8988T (cell line): Measurements from ENCODE around the gene BCAS1.

Source experiments
- DNase-seq: peaks from one replicate; pipeline ENCODE4 v3.0.0; 2011

The BCAS1 gene

DNA sequence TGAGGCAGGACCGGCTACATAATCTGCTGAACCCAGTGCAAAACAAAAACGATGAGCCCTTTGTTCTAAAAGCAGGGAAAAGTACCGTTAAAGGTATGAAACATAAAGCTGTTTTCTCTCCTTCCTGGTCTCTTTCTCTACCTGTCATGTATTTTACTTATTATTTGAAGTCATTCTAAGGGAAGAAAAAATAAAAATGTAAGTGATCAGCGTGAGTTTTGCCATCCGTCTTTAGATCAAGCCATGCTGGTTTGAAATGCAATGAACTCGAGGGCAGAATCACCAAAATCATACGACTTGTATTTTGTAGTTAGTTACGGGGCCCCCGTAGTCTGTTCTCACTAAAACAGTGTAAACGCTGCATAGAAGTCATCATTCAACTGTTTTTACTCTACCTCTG, 2.9 kb upstream of the BCAS1 start:
- no peak for DNase-seq

DNA sequence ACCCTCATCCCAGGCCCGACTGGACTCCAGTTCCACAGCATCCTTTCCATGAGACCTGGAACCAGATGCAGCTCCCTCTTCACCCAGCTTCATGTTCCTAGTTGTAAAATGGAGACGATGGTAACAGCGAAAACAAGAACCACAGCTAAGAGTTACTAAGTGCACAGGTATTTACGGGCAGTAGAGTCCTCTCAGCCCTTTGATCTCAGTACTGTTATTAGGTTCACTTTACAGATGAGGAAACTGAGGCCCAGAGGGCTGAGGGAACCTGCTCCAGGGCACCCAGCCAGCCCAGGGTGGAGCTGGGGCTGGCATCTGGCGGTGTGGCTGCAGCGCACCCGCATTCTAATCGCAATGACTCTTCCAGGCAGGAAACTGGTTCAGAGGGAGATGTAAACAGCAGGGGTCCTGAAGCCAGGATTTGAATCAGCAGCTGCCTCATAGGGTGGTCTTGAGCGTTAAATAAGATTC, 858 bp downstream of the BCAS1 start:
- DNase-seq, result no peak

DNA sequence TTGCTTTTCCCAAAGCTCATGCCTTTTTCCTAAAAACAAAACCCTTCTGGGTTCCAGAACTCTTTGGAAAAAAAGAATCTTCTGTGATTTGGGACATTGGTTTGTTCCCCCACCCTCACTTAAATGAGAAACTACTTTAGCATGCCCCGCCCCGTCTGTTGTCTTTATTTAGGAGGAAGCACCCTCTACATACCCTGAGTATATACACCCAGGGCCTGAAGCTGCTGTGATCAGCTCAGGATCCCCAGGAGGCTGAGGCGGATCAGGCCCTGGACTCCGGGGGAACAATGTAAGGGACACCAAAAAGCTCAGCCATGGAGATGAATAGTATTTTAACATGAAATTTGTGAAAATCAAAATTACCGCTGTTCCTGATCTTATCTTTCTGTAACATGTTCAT, 1.4 kb downstream of the BCAS1 start:
- DNase-seq, result no peak

DNA sequence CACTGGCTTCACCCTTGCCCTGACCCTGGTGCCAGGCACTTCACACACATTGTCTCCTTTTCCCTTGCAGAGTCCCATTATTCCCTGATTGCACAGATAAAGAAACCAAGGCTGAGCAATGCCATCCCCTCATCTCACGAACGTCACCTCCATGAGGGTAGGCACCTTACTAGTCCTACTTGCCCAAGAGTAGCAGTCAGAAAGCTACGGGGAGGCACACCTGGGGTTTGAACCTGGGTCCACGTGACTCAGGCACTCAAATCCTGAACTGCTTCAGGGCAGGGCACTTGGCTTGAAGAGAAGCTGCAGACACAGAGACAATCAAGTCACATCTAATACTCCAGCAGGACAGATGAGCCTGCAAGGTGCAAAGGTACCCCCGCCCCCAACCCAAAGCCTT, 1.9 kb downstream of the BCAS1 start:
- DNase-seq, result no peak

DNA sequence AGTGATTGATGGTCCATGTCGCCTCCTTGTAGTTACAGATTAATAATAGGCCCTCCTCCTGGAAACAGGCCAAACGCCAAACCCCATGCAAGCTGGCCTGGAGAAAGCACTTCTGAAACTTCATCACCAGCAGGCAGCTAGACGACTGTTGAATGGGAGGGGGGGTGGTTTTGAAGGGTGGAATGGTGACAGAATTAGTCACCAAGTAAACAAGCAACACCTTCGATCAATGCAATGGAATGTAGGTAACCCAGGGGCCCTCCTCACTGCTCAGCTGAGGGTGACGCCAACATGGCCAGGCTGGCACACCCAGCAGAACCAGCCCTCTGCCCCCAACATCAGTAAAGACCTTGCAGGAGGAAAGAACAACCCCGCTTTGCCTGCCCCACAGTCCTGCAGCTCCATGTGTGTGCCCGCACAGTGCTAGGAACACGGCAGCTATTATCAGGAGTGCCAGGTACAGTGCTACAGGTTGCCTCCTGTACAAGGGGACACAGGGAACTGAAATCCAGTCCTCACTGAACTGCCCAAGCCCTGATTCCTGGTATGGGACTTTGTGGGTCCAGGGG, 2.7 kb downstream of the BCAS1 start:
- peak; percentile 80 for DNase-seq

DNA sequence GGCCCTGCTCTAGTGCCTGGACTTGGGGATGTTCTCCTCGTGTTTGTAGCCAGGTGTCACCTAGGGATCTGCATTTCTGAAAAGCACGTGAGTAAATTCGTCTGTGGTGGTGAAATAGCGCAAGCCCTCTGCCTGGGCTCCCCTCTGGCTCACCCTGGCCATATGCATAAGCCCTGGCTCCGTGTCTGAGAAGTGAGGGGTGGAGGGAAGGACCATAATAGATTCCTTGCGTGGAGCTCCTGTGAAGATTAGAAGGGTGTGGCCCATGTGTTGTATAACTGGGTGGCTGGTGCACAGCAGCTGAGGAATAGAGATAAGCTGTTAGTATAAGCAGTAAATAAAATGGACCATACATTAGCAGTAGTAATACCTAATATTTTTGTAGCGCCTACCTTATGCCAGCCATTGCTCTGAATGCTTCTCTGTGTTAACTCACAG, 4.8 kb downstream of the BCAS1 start:
- no peak for DNase-seq

DNA sequence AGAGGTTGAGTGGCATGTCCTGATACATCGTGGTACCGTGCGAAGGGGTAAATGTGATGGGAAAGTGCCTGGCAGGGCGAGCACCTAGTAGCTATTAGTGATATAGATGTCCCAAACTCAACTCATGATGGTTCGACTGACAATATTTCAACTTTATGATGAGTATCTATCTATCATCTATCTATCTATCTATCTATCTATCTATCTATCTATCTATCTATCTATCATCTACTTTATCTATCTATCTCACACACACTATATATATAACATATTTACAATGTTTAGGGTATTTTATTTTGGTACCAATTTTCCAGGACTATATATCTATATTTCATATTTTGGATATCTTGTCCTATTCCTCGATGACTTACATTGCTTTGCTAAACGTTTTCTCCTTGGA, 5.5 kb downstream of the BCAS1 start:
- no peak for DNase-seq

DNA sequence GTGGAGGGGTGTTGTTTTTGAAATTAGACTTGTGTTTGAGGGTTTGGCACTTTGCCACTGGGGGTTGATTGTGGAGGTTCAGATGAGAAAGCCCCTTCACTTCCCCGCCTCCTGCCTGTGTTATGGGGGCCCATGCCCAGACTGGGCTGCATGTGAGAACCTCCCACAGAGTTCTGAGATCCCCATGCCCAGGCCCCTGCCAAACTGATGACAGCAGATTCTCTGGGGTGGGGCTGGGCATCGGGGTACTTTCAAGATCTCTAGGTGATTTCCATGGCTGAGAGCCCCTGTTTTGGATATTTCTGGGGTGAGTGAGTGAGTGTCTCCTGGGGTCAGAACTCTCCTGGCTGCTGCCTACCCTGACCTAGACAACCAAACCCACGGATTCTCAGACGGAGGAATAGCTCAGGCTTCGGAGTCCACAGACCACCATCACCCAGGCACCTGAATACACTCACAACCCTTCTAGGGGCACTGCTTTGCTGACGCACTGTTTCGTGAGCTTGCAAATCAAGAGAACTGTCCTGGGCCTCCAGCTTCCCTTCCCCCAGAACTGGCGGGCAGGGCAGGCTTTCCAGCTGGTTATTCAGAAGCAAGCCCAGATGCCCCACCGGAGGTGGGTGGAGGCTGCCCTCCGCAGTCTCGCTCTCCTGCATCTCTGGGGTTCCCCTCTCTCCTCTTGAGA, 6.3 kb downstream of the BCAS1 start:
- no peak for DNase-seq

DNA sequence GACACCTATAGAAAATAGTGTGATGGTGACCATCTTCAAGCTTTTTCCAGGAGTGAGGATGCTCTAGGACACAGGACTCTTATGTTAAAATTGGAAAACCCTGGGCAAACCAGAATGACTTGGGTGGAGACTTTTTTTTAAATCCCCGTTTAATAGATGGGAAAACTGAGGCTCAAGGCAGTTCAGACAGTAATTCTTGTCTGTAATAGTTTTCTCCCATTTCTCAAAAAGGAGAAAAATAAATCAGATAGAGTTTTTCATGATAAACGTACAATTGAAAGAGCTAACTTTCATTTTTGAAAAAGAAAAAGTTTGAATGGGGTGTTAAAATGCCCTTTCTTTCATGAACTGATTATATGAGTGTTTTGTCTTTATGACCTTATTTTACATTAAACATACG, 6.8 kb downstream of the BCAS1 start:
- no peak for DNase-seq

DNA sequence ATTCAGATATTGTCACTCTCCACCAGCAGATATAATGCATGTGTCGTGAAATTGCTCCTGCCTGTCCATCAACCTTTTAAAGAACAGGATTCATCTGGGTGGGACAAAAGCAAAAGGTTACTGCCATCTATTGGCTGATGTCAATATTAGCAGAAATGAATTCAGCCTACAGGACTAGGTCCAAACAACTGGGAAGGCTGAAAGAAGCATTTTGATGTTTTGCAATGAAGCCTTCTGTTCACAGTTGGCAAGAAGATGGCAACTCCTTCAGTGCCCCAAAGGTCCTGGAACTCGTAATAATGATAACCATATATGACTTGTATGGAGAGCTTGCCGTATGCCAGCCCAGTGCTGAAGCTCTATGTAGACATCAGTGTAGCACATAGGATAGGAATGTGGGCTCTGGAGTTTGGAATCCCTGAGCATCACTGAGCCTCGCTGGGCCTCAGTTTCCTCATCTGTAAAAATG, 7.5 kb downstream of the BCAS1 start:
- no peak for DNase-seq

DNA sequence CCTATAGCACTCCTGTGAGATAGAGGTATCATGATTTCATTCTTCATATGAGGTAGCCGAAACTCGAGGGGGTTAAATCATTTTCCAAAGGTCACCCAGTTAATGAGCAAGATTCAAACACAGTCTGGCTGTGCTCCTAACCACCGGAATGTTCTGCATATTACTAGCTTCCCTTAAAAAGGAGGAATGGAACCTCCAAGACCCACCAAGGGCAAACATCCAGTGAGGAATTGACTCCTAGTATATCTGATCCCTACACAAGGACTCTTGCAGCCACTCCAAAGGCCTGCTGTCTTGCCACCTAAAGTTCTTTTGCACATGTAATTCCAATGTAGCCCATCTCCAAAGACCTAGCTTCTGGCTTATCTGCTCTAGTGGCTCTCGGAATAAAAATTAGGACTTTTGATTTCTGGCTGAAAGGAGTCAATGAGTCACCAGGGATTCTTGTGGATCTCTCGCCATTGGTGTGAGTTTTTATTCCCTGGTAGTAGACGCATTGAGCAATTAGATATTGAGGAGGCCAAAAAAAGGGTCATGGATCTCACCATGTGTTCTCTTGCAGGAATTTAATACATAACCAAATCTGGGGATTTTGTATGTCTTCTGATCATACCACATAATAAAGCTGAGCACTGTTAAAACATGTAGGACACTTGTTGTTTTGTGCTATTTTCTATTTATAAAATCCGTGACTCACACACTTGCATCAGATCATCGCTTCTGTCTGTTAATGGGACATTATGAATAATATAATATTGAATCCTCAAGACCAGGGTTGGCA, 9.1 kb downstream of the BCAS1 start:
- no peak for DNase-seq

DNA sequence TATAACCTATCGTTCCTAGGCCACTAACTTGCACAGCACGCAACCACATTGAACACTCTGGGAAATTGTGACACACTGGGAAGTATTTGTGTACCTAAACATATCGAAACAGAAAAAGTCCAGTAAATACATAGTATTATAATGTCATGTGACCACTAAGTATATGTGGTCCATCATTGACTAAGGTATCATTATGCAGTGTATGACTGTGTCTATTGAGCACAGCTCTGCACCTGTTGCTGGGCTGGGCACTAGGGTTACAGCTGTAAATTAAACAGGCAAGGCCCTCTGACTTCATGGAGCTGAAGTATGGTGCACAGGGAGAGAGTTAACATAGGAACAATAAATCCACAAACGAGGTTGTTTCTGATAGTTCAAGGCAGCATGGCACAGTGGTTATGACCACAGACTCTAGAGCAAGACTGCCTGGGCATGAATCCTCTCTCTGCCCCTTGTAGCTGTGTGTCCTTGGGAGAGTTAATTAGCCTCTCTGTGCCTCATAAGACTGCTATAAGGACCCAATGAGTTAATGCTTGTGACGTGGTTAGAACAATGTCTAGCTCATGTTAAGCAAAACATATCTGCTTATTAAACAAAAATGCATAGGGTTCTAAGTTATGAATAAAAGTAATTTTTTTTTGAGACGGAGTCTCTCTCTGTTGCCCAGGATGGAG, 10.6 kb downstream of the BCAS1 start:
- DNase-seq, result no peak

DNA sequence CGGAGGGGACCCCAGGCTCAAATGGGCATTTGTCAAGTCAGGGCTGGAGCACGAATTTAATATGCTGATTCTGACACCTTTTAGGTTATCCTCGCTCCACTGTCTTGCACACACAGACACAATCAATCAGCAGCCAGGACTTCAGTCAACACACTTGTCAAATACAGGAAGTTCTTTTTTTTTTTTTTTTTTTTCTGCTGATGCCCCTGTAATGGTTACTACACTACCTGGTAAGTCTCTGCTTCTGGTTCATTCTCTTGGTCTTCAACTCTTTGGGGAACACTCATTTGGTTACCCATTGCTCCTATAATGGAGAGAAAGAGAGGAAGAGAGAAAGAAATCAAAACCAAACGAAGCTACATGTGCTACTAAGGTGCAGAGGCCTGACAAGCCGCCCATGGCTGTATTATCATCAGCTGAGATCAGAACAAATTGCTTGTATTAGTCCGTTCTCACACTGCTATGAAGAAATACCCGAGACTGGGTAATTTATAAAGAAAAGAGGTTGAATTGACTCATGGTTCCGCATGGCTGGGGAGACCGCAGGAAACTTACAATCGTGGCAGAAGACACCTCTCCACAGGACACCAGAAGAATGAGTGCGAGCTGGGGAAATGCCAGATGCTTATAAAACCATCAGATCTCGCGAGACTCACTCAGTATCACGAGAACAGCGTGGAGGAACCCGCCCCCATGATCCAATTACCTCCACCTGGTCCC, 11.8 kb downstream of the BCAS1 start:
- no peak for DNase-seq

DNA sequence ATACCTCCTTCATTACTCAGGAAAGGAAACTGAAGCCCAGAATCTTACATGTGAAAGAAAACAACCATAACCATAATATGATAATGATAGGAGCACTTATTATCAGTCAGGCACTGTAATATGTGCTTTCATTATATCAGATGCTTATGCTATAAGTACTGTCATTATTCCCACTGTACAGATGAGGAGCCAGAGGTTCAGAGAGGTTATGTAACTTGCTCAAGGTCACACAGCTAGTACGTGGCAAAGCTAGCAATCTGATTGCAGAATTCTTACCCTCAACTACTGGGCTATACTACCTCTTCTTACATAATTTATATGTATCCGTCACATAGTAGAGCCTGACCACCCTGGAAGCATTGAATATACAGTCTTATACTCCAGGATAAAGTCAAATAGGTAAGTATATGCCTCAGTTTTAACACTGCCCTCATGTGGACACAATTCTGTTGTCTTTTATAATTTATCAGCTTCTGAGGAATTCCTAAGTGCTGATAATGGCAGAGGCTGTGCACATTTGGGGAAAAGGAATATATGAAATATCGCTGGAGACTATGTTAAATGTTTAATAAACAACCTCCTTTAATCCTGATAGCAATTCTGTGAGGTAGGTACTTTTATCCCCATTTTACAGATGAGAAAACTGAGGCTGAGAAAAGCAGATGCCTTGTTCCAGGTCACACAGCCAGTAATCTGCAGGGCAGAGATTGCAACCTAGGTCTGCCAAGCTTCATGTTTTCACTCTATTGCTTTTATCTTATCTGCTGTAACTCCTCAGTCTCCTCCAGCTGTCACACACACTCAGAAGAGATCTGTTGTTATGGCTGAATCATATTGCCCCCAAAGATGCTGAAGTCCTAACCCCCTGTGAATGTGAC, 13.4 kb downstream of the BCAS1 start:
- no peak for DNase-seq

DNA sequence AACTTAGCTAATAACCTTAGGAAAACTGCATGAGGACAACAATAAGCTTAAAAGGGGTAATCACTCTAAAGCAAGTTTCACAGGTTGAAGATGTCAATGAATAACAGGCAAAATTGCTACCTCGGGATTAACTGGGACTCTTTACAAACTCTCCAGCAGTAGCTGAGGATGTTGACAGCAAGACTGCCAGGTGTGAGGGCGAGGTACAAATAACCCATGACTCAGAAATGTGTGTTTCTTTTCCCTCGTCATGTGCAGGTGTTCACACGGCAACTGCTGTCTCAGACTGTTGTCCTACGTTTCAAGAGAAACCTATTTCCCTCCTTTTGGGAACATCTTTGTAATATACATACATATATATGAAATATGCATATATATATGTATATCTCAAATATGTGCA, 15.9 kb downstream of the BCAS1 start:
- no peak for DNase-seq

DNA sequence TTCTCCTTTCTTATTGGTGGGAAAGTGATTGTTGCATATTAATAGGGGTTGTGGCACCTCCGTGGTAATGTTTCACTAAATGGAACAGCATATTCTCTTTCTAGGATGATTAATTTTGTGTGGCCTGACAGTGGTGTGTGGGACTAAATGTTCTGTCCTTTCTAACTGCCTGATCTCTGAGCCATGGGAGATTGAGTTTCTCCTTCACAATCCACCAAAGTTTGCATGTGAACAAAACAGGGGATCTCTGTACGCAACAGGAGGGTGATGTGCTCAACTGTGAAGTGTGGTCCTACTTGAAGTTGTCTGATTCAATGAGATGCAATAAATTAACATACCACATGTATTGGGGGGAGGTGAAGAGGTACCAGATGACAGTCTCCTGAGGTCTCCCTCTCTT, 19.3 kb downstream of the BCAS1 start:
- no peak for DNase-seq

DNA sequence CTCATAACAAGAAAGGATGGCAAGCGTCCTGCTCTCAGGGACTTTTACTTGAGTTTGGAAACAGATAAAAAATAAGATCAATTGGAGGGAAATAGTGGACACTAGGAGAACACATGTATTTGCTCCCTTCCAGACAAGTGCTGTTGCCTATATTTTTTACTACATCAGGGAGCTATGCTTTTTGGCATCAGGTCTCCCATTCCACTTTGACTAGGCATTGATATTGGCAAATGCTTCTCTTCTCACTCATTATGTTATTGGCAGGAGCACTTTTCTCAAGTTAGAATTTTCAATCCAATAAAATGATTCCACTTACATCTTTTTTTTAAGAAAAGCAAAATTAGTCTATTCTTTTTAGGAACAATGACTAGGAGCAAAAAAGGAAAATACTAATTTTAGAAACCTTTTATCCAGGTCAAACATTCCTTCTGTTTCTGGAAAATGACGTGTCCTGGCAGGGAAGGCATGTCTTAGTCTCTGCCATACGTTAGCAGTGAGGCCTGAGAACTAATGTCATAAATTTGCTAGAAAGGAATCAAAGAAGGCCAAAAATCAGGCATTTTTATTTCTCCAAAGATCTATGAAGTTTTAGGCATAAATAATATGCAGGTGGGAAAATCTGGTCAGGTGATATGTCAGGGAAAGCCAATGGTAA, 21.4 kb downstream of the BCAS1 start:
- DNase-seq, result no peak

DNA sequence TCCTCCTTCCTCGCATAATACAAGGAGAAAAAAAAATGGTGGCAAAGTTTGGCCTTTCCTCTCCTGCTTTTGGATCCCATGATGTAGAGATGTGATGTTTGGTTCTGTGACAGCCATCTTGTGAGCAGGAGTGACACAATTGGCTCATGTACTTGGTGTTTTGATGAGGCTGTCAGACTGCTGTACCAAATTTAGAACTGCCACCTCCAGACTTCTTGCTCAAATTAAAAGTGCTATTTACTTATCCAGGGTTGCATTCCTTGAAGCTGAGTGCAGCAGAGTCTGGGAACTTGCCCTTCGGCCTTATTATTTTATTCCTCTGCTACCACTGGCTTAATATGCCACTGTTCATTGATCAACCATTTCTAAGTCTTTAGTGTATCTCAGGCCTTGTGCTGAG, 21.9 kb downstream of the BCAS1 start:
- no peak for DNase-seq

DNA sequence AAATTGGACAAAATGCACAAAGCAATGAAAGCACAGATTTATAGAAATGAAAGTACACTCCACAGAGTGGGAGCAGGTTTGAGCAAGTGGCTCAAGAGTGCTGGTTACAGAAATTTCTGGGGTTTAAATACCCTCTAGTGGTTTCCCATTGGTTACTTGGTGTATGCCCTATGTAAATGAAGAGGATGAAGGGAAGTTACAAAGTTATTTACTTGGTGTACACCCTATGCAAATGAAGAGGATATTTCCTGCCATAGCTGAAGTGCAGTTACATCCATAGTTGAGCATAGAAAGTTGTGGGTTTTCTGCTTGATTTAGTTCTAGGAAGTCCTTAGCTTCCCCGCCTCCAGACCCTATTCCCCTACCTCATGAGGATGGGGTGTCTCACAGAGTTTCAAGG, 22.7 kb downstream of the BCAS1 start:
- DNase-seq, result no peak

DNA sequence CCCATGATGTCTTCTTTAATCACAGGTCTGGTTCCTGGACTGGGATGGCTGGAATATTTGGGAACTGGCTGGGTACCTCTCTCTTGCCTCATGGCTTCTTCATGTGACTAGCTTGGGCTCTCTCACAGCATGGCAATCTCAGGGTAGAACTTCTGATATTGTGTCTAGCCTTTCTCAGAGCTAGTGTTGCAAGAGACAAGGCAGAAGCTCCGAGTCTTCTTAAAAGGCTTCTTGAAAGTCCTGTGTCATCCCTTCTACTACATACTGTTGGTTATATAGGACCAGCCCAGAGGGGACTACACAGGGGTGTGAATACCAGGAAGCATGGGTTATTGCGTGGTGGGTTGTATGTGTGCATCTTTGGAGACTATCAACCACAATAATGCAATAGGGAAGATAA, 23.3 kb downstream of the BCAS1 start:
- no peak for DNase-seq

DNA sequence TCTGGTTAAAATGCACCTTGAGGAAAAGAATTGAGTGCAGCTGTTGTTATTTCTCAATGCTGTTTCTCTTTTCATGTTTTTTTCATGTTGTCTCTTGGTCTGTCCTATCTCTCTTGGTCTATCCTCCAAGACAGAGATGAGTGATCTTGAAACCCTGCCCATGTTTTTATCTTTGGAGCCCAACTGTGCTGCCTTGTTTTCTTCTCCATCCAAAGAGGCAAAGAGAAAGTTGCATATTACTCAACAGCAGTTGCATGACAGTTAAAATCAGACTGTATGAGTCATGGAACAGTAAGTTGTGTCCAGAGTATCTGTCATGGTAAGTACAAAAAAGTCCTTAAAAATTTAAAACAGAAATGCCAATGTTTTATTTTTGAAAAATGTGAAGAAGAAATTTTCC, 26.2 kb downstream of the BCAS1 start:
- DNase-seq, result no peak
